Ascending aorta (tissue), 2 donors: ENCODE data around the gene OR2AT4. TPM values are rescaled to one million over a fixed set of nuclear protein-coding genes. Genes with fewer than 3 reads are reported as not detected.

Experiments used
- DNase-seq, 2 donors: peaks; one replicate each; pipeline ENCODE4 v3.0.0-alpha.2; 2019; ENCODE audit warnings: low spot score in 2 of 2
- H3K27ac ChIP-seq, 2 donors: fragments of 200-600 bp; sonication (generic); one replicate each; pipeline ENCODE4 v1.5.1; 2016 to 2017; ENCODE audit warnings: mild to moderate bottlenecking in 1 of 2
- H3K27me3 ChIP-seq: fragments of 200-600 bp; sonication (generic); one replicate; pipeline ENCODE4 v1.5.1; 2017
- H3K36me3 ChIP-seq, 2 donors: fragments of 200-600 bp; sonication (generic); one replicate each; pipeline ENCODE4 v1.5.1; 2016
- H3K4me1 ChIP-seq, 2 donors: fragments of 200-600 bp; sonication (generic); one replicate each; pipeline ENCODE4 v1.5.1; 2016 to 2017; ENCODE audit warnings: mild to moderate bottlenecking in 1 of 2
- H3K4me3 ChIP-seq, 2 donors: fragments of 200-600 bp; sonication (generic); one replicate each; pipeline ENCODE4 v1.5.1; 2016 to 2017; ENCODE audit warnings: mild to moderate bottlenecking in 1 of 2
- H3K9me3 ChIP-seq, 2 donors: fragments of 200-600 bp; sonication (generic); one replicate each; pipeline ENCODE4 v1.5.1; 2016
- intact Hi-C: fragments of 100-400 bp; cut with DNase I; formaldehyde crosslinking; loops from one replicate; pipeline ENCODE4 v1.15.1; 2023
- total RNA-seq: library from RNA; depleted of rRNA; stranded (reverse); fragments of >200 nt; gene quantifications from one replicate; pipeline ENCODE4 v1.1.0, GENCODE V29; 2016
- TF ChIP-seq, protein P1 (sequence below), 3 experiments: fragments of 200-600 bp in 2 of 3; fragments of 450-650 bp in 1 of 3; sonication (generic) in 2 of 3; IDR thresholded peaks; one replicate each; pipeline ENCODE4 v1.5.1; 2016 to 2019; ENCODE audit warnings: antibody characterized with exemption in 3 of 3, mild to moderate bottlenecking in 1 of 3, moderate library complexity in 1 of 3

OR2AT4 gene
- total RNA-seq, 1 donor from 2014 or later = not detected

DNA sequence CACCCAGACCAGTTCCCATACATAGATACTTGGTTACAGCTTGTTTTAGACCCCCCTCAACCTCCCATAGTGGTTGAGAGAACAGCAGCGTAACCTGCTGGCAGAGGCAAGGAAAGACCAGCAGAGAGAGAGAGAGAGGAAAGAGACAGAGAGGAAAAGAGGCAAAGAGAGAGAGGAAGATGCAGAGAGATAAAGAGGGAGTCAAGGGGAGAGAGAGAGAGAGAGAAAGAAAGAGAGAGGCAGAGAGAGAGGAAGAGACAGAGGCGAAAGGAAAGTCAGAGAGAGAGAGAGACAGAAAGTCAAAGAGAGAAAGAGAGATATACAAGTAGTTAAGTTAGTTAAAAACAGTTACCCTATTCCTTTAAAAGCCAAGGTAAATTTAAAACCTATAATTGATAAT is 55.4 kb downstream of the OR2AT4 start:
- no peaks in the 10 kb centered on the region for H3K9me3 ChIP-seq
- H3K27me3 ChIP-seq = no peaks in the 10 kb centered on the region
- DNase-seq = no peak
- no peak overlapping the region for H3K27ac ChIP-seq
- TF ChIP-seq, protein P1, sequence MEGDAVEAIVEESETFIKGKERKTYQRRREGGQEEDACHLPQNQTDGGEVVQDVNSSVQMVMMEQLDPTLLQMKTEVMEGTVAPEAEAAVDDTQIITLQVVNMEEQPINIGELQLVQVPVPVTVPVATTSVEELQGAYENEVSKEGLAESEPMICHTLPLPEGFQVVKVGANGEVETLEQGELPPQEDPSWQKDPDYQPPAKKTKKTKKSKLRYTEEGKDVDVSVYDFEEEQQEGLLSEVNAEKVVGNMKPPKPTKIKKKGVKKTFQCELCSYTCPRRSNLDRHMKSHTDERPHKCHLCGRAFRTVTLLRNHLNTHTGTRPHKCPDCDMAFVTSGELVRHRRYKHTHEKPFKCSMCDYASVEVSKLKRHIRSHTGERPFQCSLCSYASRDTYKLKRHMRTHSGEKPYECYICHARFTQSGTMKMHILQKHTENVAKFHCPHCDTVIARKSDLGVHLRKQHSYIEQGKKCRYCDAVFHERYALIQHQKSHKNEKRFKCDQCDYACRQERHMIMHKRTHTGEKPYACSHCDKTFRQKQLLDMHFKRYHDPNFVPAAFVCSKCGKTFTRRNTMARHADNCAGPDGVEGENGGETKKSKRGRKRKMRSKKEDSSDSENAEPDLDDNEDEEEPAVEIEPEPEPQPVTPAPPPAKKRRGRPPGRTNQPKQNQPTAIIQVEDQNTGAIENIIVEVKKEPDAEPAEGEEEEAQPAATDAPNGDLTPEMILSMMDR (IDR thresholded peaks at IDR 0.05) = no peak
- no peaks in the 10 kb centered on the region for H3K4me1 ChIP-seq
- H3K36me3 ChIP-seq = no peaks in the 10 kb centered on the region
- intact Hi-C loops = no loop called here
- H3K4me3 ChIP-seq = no peak overlapping the region

DNA sequence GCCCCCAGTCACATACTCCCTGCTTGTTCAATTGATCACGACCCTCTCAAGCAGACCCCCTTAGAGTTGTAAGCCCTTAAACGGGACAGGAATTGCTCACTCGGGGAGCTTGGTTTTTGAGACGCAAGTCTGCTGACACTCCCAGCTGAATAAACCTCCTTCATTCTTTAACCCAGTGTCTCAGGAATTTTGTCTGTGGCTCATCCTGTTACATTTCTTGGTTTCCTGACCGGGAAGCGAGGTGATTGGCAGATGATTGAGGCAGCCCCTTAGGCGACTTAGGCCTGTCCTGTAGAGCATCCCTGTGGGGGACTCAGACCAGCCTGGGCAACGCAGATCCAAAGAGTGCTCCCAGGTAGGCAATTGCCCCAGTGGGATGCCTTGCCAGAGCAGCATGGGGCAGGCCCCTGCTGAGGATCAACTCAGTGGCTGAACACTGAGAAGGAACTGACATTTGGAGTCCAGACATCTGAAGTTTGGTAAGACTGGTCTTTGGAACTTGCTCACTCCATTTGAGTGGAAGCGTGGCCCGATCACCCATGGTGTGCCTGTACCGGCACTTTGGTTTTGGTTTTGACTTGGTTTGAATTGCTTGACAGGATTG is 56.4 kb downstream of the OR2AT4 start:
- Histone ChIP-seq H3K36me3 (no peaks in the 10 kb centered on the region), H3K27ac (no peak overlapping the region), H3K4me3 (no peak overlapping the region), H3K4me1 (no peaks in the 10 kb centered on the region), H3K9me3 (no peaks in the 10 kb centered on the region), H3K27me3 (no peaks in the 10 kb centered on the region)
- no peak for DNase-seq
- TF ChIP-seq, protein P1 (IDR thresholded peaks at IDR 0.05) = no peak
- intact Hi-C loops = no loop called here

DNA sequence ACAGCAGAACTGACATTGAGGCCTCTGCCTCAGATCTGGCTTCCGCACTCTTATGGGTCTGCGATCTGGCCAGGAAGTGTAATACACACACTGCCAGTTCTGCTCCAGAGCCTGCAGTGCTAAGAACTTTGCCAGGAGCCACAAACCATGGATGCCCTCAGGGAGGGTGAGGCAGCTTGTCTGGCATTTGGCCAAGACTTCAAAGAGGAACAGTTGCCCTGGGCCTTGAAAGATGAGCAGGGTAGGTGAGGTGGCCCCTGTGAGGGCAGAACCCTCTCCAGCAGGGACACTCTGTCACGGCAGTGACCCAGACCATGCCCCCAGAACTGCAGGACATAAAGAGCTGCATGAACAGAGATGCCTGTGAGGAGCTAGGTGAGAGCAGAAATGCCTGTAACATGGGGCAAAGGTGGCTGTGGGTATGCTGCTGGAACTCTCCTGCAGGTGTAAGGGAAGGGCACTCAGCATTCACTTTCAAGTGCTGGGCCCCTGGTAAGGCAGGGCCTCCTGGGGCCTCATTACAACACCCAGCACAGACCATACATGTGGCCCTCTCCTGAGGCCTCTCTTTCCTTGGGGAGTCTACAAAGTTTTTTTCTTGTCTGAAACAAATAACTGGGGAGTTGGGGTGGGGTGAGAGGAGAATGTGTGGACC is 60.6 kb downstream of the OR2AT4 start:
- no peaks in the 10 kb centered on the region for H3K9me3 ChIP-seq
- intact Hi-C loops = no loop called here
- TF ChIP-seq, protein P1 (IDR thresholded peaks at IDR 0.05) = no peak
- H3K4me3 ChIP-seq = no peak overlapping the region
- H3K4me1 ChIP-seq = no peaks in the 10 kb centered on the region
- no peaks in the 10 kb centered on the region for H3K27me3 ChIP-seq
- H3K27ac ChIP-seq = no peak overlapping the region
- H3K36me3 ChIP-seq = no peaks in the 10 kb centered on the region
- DNase-seq = no peak

DNA sequence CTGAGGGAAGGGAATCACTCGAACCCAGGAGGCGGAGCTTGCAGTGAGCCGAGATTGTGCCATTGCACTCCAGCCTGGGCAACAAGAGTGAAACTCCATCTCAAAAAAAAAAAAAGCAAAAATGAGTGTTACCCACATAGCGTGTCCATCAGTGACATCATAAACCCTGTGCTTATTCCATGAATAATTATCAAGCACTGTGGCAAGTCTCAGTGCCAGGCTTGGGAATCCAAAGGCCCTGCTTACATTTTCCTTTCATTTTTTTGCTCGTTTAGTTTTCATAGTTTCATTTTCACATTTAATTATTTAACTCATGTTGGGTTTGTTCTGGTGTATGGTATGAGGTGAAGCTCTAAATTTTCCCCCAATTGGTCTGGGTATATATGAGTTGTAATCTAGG is 61.4 kb downstream of the OR2AT4 start:
- intact Hi-C loops = no loop called here
- H3K4me1 ChIP-seq = no peaks in the 10 kb centered on the region
- TF ChIP-seq, protein P1 (IDR thresholded peaks at IDR 0.05) = no peak
- H3K36me3 ChIP-seq = no peaks in the 10 kb centered on the region
- no peak for DNase-seq
- H3K9me3 ChIP-seq = no peaks in the 10 kb centered on the region
- H3K27me3 ChIP-seq = no peaks in the 10 kb centered on the region
- H3K4me3 ChIP-seq = no peak overlapping the region
- no peak overlapping the region for H3K27ac ChIP-seq

DNA sequence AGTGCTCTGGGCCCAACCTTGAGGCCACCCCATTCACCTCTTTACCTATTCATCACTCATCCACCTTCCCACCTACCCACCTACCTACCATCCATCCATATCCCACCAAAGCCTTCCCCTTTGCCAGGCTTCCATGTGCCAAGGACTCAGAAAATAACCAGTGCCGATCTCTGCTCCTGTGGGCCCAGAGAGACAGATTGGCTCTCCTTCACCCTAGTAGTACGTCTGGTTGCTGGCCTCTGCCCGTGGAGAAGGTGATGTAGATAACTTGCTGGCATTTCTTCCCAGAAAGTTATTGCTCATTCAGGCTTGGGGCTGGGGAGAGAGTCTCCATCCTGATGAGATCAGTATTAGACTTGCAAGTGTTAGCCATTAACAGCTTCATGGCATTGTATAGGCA is 62.8 kb downstream of the OR2AT4 start:
- DNase-seq = no peak
- TF ChIP-seq, protein P1 (IDR thresholded peaks at IDR 0.05) = no peak
- intact Hi-C loops = loop anchor here (5.0 kb wide), 1 partner anchor 107 kb away; no protein-coding TSS in a partner anchor
- H3K4me1 ChIP-seq = no peaks in the 10 kb centered on the region
- H3K9me3 ChIP-seq = no peaks in the 10 kb centered on the region
- no peaks in the 10 kb centered on the region for H3K27me3 ChIP-seq
- no peak overlapping the region for H3K4me3 ChIP-seq
- H3K27ac ChIP-seq = no peak overlapping the region
- H3K36me3 ChIP-seq = no peaks in the 10 kb centered on the region
